Measurements from ENCODE around the gene TMEM183A. TPM values are rescaled to one million over a fixed set of nuclear protein-coding genes. Genes with fewer than 3 reads are reported as not detected.

Gene TMEM183A
- total RNA-seq, 1 experiment from 2014 or later = 64.7 TPM

DNA sequence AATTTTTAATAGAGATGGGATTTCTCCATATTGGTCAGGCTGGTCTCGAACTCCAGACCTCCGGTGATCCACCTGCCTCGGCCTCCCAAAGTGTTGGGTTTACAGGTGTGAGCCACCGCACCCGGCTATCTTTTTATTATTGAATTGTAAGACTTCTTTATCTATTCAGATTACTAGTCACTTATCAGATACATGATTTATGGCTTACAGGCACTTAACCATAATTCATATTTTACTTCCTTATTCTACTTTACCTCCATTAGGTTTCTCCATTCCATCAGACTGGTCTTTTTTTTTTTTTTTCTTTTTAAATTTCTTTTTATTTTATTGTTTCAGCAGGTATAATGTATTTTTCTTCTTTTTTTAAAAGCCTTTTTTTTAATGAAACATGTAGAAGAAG, 4.4 kb downstream of the TMEM183A start:
- RAD21 ChIA-PET (ENCODE audit: low non-redundant PET in 1 of 2, low total read pairs in 2 of 2, uncharacterized antibody in 2 of 2, unreplicated experiment in 2 of 2) = no interaction called here
- ATAC-seq (no peak), DNase-seq (ENCODE audit: low read depth, low spot score) (no peak)
- BruUV-seq (replicated peaks) = no TSS peak
- TF ChIP-seq SRF (IDR thresholded peaks at IDR 0.05; ENCODE audit: low read depth) (no peak), ELF1 (IDR thresholded peaks at IDR 0.05; ENCODE audit: borderline replicate concordance, low read depth) (no peak), ZNF274 (IDR thresholded peaks at IDR 0.05; ENCODE audit: low read depth, low read length) (no peak), CTCF (IDR thresholded peaks at IDR 0.05 in 2 of 3, conservative IDR thresholded peaks at IDR 0.05 in 1 of 3; ENCODE audit: borderline replicate concordance in 1 of 3, insufficient read depth in 1 of 3, low read depth in 2 of 3, low read length in 2 of 3) (no peak), SIN3A (IDR thresholded peaks at IDR 0.05; ENCODE audit: low read depth) (no peak), POLR2AphosphoS5 (IDR thresholded peaks at IDR 0.05; ENCODE audit: low read depth, low read length) (no peak), EZH2phosphoT487 (IDR thresholded peaks at IDR 0.05; ENCODE audit: borderline replicate concordance) (no peak), CEBPB (IDR thresholded peaks at IDR 0.05; ENCODE audit: low read depth) (no peak), JUND (IDR thresholded peaks at IDR 0.05) (no peak), SP1 (IDR thresholded peaks at IDR 0.05; ENCODE audit: low read depth) (no peak), RAD21 (IDR thresholded peaks at IDR 0.05; ENCODE audit: low read depth) (no peak), YY1 (IDR thresholded peaks at IDR 0.05; ENCODE audit: extremely low read depth, insufficient replicate concordance, low read depth, low read length) (no peak)
- TF ChIP-seq, protein P1, sequence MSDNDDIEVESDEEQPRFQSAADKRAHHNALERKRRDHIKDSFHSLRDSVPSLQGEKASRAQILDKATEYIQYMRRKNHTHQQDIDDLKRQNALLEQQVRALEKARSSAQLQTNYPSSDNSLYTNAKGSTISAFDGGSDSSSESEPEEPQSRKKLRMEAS (IDR thresholded peaks at IDR 0.05) = no peak
- CTCF ChIA-PET = no interaction called here
- no peak overlapping the region for H3K4me3 ChIP-seq (replicated peaks in 1 of 2; ENCODE audit: low read depth in 1 of 2, low read length in 2 of 2)
- no peaks in the 10 kb centered on the region for H3K9me2 ChIP-seq (ENCODE audit: insufficient read depth)
- H3K27ac ChIP-seq (ENCODE audit: low read depth, low read length) = no peak overlapping the region
- no peaks in the 10 kb centered on the region for H3K9me3 ChIP-seq (ENCODE audit: control insufficient read depth in 1 of 2, insufficient read depth in 1 of 2, low read depth in 1 of 2, low read length in 2 of 2)
- no peaks in the 10 kb centered on the region for H3K27me3 ChIP-seq (ENCODE audit: insufficient read depth, low read length)
- intact Hi-C loops (cut with micrococcal nuclease) = no loop called here
- no peaks in the 10 kb centered on the region for H4K20me1 ChIP-seq (ENCODE audit: insufficient read depth)
- no peak overlapping the region for H3K4me2 ChIP-seq (ENCODE audit: low read length)
- POLR2A ChIA-PET = no interaction called here
- peaks cover 90% of the 10 kb centered on the region for H3K79me2 ChIP-seq (ENCODE audit: insufficient read depth, low read length)
- no peak overlapping the region for H3K9ac ChIP-seq (ENCODE audit: low read length)
- H2AFZ ChIP-seq (ENCODE audit: low read depth, low read length, poor library complexity, severe bottlenecking) = no peak overlapping the region
- H3K4me1 ChIP-seq (ENCODE audit: control insufficient read depth in 1 of 2, insufficient read depth in 2 of 2, low read length in 2 of 2) = peaks cover 6 to 9% of the 10 kb centered on the region in 2 experiments; a peak in 2 of 4 replicates
- H3K36me3 ChIP-seq (ENCODE audit: control insufficient read depth in 1 of 2, insufficient read depth in 2 of 2, low read length in 2 of 2) = peaks cover 39 to 48% of the 10 kb centered on the region in 2 experiments
